Glutamatergic neuron (in vitro differentiated cells): ENCODE data around the gene CADM1. TPM values are rescaled to one million over a fixed set of nuclear protein-coding genes. Genes with fewer than 3 reads are reported as not detected.
A peak's percentile ranks its signal among the peaks of the same experiment; 100 is the strongest.

ENCODE experiments used
- DNase-seq: peaks from one replicate; pipeline ENCODE4 v3.0.0; 2022
- H3K27ac Mint-ChIP-seq: one replicate; pipeline ENCODE4 v1.8.0; 2020; ENCODE audit warnings: mild to moderate bottlenecking, mixed read lengths, inconsistent platforms; ENCODE audit not compliant: unreplicated experiment
- H3K27me3 Mint-ChIP-seq: one replicate; pipeline ENCODE4 v1.8.0; 2020; ENCODE audit warnings: mild to moderate bottlenecking, moderate library complexity, mixed read lengths, inconsistent platforms; ENCODE audit not compliant: unreplicated experiment
- H3K36me3 Mint-ChIP-seq: one replicate; pipeline ENCODE4 v1.8.0; 2020; ENCODE audit warnings: mild to moderate bottlenecking, mixed read lengths, inconsistent platforms; ENCODE audit not compliant: unreplicated experiment
- H3K4me1 Mint-ChIP-seq: one replicate; pipeline ENCODE4 v1.8.0; 2020; ENCODE audit warnings: mild to moderate bottlenecking, low read depth, mixed read lengths, inconsistent platforms; ENCODE audit not compliant: unreplicated experiment
- H3K4me3 Mint-ChIP-seq: one replicate; pipeline ENCODE4 v1.8.0; 2020; ENCODE audit warnings: mild to moderate bottlenecking, mixed read lengths, inconsistent platforms; ENCODE audit not compliant: unreplicated experiment
- H3K9me3 Mint-ChIP-seq: one replicate; pipeline ENCODE4 v1.8.0; 2020; ENCODE audit warnings: mild to moderate bottlenecking, moderate library complexity, mixed read lengths, inconsistent platforms; ENCODE audit not compliant: unreplicated experiment
- CTCF ChIP-seq: fragments of 200-600 bp; sonication (generic); IDR thresholded peaks from one replicate; pipeline ENCODE4 v1.5.0; 2021; ENCODE audit not compliant: partially characterized antibody, unreplicated experiment
- total RNA-seq: library from RNA; stranded (reverse); fragmentation: NEBNext Ultra II Directional; extraction: Animal tissue kit (Norgen Biotek cat#: 25700); gene quantifications from one replicate; pipeline ENCODE4 v1.2.1, GENCODE V29; 2021; ENCODE audit not compliant: unreplicated experiment

CADM1 gene
- total RNA-seq, 1 donor from 2014 or later, result 1,339 TPM

GRCh38 chr11:115361025-115361424, 143.2 kb downstream of the CADM1 start:
- H3K27me3 Mint-ChIP-seq, result peaks cover 11% of the 10 kb centered on the region
- no peaks in the 10 kb centered on the region for H3K36me3 Mint-ChIP-seq
- no peak overlapping the region for H3K27ac Mint-ChIP-seq
- no peak overlapping the region for H3K4me3 Mint-ChIP-seq
- no peak for TF ChIP-seq CTCF
- H3K4me1 Mint-ChIP-seq, result peaks cover 26% of the 10 kb centered on the region
- peaks cover 13% of the 10 kb centered on the region for H3K9me3 Mint-ChIP-seq
- no peak for DNase-seq

GRCh38 chr11:115360186-115360824, 143.9 kb downstream of the CADM1 start:
- DNase-seq, result no peak
- H3K9me3 Mint-ChIP-seq, result peaks cover 16% of the 10 kb centered on the region
- H3K36me3 Mint-ChIP-seq, result peaks cover 3% of the 10 kb centered on the region
- H3K4me1 Mint-ChIP-seq, result peaks cover 24% of the 10 kb centered on the region
- H3K27me3 Mint-ChIP-seq, result peaks cover 14% of the 10 kb centered on the region
- no peak overlapping the region for H3K4me3 Mint-ChIP-seq
- H3K27ac Mint-ChIP-seq, result no peak overlapping the region
- peak; percentile 12 for TF ChIP-seq CTCF

GRCh38 chr11:115357066-115357465, 147.1 kb downstream of the CADM1 start:
- Mint-ChIP-seq H3K4me1 (peaks cover 34% of the 10 kb centered on the region), H3K36me3 (peaks cover 7% of the 10 kb centered on the region), H3K27ac (peak overlapping the region; percentile 64), H3K9me3 (peaks cover 21% of the 10 kb centered on the region), H3K4me3 (no peak overlapping the region), H3K27me3 (peaks cover 15% of the 10 kb centered on the region)
- no peak for DNase-seq
- no peak for TF ChIP-seq CTCF

GRCh38 chr11:115352805-115353485, 151.3 kb downstream of the CADM1 start:
- Mint-ChIP-seq H3K9me3 (peaks cover 30% of the 10 kb centered on the region), H3K36me3 (peaks cover 7% of the 10 kb centered on the region), H3K4me3 (no peak overlapping the region), H3K27ac (peak overlapping the region; percentile 6), H3K4me1 (peaks cover 43% of the 10 kb centered on the region), H3K27me3 (peaks cover 19% of the 10 kb centered on the region)
- no peak for DNase-seq
- no peak for TF ChIP-seq CTCF
